ENCODE data around the gene IL7R.

Gene IL7R

DNA sequence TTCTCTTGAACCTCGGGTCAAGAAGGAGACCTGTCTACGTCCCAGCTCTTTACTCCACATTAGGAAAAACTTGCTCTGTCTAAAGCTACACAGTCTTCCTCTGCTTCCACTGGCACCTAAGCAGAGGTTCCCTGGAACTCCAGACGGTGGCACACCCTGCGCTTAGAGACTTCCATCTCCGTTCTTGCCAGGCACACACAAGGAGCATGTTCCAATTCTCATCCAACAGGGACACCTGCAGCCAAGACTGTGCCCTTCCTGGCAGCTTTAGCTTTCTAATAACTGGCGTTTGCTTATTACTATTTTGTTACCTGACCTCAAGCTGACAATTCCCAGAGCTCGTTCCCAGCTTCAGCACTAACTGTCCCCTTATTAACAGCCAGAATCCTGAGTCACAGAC, 65.8 kb downstream of the IL7R start:
- no peak for DNase-seq (ENCODE audit: extremely low spot score)
- CTCF ChIA-PET: interaction anchor here (1.3 to 14.5 kb wide), 3 partner anchors 16 to 834 kb away, joined by 4 to 342 read pairs (median 44); no protein-coding TSS in a partner anchor
- TF ChIP-seq, protein P1, sequence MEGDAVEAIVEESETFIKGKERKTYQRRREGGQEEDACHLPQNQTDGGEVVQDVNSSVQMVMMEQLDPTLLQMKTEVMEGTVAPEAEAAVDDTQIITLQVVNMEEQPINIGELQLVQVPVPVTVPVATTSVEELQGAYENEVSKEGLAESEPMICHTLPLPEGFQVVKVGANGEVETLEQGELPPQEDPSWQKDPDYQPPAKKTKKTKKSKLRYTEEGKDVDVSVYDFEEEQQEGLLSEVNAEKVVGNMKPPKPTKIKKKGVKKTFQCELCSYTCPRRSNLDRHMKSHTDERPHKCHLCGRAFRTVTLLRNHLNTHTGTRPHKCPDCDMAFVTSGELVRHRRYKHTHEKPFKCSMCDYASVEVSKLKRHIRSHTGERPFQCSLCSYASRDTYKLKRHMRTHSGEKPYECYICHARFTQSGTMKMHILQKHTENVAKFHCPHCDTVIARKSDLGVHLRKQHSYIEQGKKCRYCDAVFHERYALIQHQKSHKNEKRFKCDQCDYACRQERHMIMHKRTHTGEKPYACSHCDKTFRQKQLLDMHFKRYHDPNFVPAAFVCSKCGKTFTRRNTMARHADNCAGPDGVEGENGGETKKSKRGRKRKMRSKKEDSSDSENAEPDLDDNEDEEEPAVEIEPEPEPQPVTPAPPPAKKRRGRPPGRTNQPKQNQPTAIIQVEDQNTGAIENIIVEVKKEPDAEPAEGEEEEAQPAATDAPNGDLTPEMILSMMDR (IDR thresholded peaks at IDR 0.05; ENCODE audit: control extremely low read depth, extremely low read depth, low read depth, missing control alignments): no peak
- POLR2A ChIA-PET: no interaction called here

DNA sequence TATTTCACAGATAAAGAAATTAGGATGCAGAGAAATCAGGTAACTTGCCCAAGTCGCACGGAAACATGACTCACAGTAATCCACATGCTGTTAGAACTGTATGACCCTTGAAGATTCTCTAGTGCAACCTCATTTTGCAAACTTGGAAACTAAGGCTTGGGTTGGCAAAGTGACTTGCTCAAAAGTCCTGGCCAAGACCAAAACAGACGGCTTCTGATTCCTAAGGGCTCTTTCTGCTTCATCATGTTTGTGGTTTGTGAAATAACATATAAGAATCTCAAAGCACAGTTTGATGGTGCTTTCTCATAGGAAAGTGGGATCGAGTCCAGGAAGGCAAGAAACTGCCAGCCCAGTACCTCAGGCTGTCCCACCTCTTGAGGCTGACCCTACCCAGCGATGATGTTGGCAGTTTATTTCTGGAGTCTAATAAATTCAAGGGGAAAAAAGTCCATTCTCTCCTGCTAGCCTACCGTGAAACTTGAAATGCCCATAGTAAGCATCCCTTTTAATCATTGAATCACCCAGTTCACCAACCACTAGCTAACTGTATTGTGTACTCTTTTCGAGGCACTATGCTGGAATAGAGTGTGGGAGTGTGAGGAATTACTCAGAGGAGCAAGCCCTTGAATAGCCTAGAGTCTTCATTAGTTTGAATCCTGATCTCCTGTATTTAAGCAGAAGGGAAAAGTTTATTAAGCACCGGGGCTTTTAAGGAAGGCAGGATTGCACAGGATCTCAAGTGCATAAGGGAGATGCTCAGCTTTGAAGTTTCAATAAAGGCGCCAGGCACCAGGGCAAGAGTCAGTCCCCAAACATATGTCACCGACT, 67.6 kb downstream of the IL7R start:
- POLR2A ChIA-PET: no interaction called here
- CTCF ChIA-PET: interaction anchor here (0.7 to 14.5 kb wide), 28 partner anchors 13 to 287 kb away, joined by 3 to 342 read pairs (median 4); partner anchors contain the start of genes CAPSL and LMBRD2

DNA sequence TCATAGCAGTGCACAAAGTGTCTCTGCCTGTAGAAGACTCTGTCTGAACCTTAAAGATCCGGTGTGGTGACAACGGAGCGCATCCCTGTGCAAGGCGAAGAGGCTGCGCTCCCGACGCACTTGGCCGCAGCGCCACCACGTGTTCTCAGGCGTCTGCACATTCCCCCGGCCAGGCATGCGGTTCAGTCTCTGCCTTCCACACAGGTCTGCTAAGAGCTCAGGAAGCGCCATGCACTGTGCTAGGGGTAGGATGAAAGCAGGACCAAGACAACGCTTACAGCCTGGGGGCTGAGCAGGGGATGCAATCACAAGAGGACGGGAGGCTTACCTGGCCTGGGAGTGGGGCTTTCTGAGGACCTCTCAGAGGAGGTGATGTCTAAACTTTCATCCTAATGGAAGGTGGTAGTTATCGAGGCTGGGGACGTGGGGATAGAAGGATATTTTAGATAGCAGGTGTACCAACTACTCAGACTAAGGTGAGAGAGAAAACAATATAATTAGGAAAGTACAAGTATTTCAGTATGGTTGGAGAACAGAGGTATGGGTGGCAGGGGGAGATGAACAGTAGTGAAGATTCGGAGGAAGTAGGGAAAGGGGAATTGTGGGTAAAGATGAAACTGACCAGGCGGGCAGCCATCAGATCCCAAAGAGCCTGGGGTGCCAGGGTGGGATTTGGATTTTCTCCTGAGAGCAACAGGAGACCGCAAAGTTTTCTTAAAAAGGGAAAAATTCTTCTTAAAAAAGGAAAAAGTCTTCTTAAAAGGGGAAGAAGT, 68.4 kb downstream of the IL7R start:
- POLR2A ChIA-PET: interaction anchor here (0.7 kb wide), 1 partner anchor 19 kb away, joined by 9 read pairs; no protein-coding TSS in a partner anchor
- TF ChIP-seq, protein P1 (IDR thresholded peaks at IDR 0.05; ENCODE audit: control extremely low read depth, extremely low read depth, low read depth, missing control alignments): peak; percentile 93
- CTCF ChIA-PET: interaction anchor here (0.6 to 14.5 kb wide), 45 partner anchors 12 to 840 kb away, joined by 3 to 342 read pairs (median 4); partner anchors contain the start of genes CAPSL and LMBRD2
- peak; percentile 68 for DNase-seq (ENCODE audit: extremely low spot score)

More for the DNA sequence above, 67.6 kb downstream of the IL7R start:
- TF ChIP-seq, protein P1 (IDR thresholded peaks at IDR 0.05; ENCODE audit: control extremely low read depth, extremely low read depth, low read depth, missing control alignments): no peak
- DNase-seq (ENCODE audit: extremely low spot score): no peak

DNA sequence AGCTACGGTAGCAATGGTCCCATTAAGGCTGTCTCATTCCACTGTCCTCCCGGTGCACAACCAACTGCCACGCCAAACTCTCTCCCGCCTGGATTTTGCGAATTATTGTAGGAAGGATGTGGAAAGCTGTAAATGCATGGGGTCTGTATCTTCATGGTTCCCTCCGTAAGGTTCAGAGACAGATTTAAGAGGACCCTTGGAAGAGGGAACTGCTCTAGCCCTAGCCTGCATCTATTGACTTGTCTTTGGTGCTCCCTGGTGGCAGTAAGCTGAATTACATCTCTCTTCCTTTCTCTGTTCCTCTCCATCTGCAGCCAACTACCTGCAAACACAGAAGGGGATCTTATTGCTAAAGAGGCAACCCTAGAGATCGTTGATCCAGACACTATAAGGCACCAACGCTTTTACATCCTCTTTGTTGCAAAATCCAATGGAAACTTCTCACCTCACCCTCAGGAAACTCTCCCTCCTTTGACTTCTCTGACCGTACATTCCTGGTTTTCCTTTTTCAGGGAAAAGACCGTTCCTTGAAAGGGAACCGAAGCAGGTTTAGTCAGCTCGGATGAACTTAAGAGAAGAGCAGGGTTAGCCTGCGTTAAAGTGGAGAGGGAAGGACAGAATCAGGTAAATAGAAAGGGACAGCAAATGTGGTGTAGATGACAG, 69.8 kb downstream of the IL7R start:
- ChIA-PET CTCF (interaction anchor here (0.7 to 14.5 kb wide), 57 partner anchors 8 to 925 kb away, joined by 3 to 342 read pairs (median 5); partner anchors contain the start of genes CAPSL and SPEF2), POLR2A (interaction anchor here (0.6 kb wide), 1 partner anchor 141 kb away, joined by 3 read pairs; no protein-coding TSS in a partner anchor)
- TF ChIP-seq, protein P1 (IDR thresholded peaks at IDR 0.05; ENCODE audit: control extremely low read depth, extremely low read depth, low read depth, missing control alignments): peak; percentile 83
- peak; percentile 61 for DNase-seq (ENCODE audit: extremely low spot score)
